ENCODE results near the gene MTMR3. TPM values are rescaled to one million over a fixed set of nuclear protein-coding genes. Genes with fewer than 3 reads are reported as not detected.

The MTMR3 gene
- total RNA-seq, 1 experiment from 2014 or later, result 27.0 TPM

GRCh38 chr22:29932136-29932535, 49.2 kb downstream of the MTMR3 start:
- Histone ChIP-seq H3K79me2 (ENCODE audit: insufficient read depth, low read length) (peaks cover 50% of the 10 kb centered on the region), H4K20me1 (ENCODE audit: insufficient read depth) (no peaks in the 10 kb centered on the region; the same call in 1 of the 2 replicates)

GRCh38 chr22:29933619-29934018, 50.6 kb downstream of the MTMR3 start:
- H3K27ac ChIP-seq (ENCODE audit: low read depth, low read length), result no peak overlapping the region
- no TSS peak for BruUV-seq (replicated peaks)
- ChIA-PET CTCF (no interaction called here), POLR2A (no interaction called here), RAD21 (ENCODE audit: low non-redundant PET in 1 of 2, low total read pairs in 2 of 2, uncharacterized antibody in 2 of 2, unreplicated experiment in 2 of 2) (no interaction called here)
- intact Hi-C loops (cut with micrococcal nuclease), result no loop called here
- no peaks in the 10 kb centered on the region for H3K36me3 ChIP-seq (ENCODE audit: control insufficient read depth in 1 of 2, insufficient read depth in 2 of 2, low read length in 2 of 2)
- no peak overlapping the region for H2AFZ ChIP-seq (ENCODE audit: low read depth, low read length, poor library complexity, severe bottlenecking)
- ATAC-seq, result no peak
- H3K4me3 ChIP-seq (replicated peaks in 1 of 2; ENCODE audit: low read depth in 1 of 2, low read length in 2 of 2), result no peak overlapping the region
- peaks cover 50% of the 10 kb centered on the region for H3K79me2 ChIP-seq (ENCODE audit: insufficient read depth, low read length)
- H3K27me3 ChIP-seq (ENCODE audit: insufficient read depth, low read length), result no peaks in the 10 kb centered on the region
- no peak overlapping the region for H3K4me2 ChIP-seq (ENCODE audit: low read length)
- no peaks in the 10 kb centered on the region for H3K4me1 ChIP-seq (ENCODE audit: control insufficient read depth in 1 of 2, insufficient read depth in 2 of 2, low read length in 2 of 2)
- H3K9me2 ChIP-seq (ENCODE audit: insufficient read depth), result no peaks in the 10 kb centered on the region
- no peaks in the 10 kb centered on the region; the same call in 1 of the 2 replicates for H4K20me1 ChIP-seq (ENCODE audit: insufficient read depth)
- H3K9ac ChIP-seq (ENCODE audit: low read length), result no peak overlapping the region
- TF ChIP-seq EZH2phosphoT487 (IDR thresholded peaks at IDR 0.05; ENCODE audit: borderline replicate concordance) (no peak), ZFX (IDR thresholded peaks at IDR 0.05) (no peak), SRF (IDR thresholded peaks at IDR 0.05; ENCODE audit: low read depth) (no peak), SIN3A (IDR thresholded peaks at IDR 0.05; ENCODE audit: low read depth) (no peak), ZNF274 (IDR thresholded peaks at IDR 0.05; ENCODE audit: low read depth, low read length) (no peak), ATF3 (IDR thresholded peaks at IDR 0.05) (no peak), POLR2AphosphoS5 (IDR thresholded peaks at IDR 0.05; ENCODE audit: low read depth, low read length) (no peak), YY1 (IDR thresholded peaks at IDR 0.05; ENCODE audit: extremely low read depth, insufficient replicate concordance, low read depth, low read length) (no peak), EGR1 (IDR thresholded peaks at IDR 0.05; ENCODE audit: low read depth) (no peak), RAD21 (IDR thresholded peaks at IDR 0.05; ENCODE audit: low read depth) (no peak), MAX (IDR thresholded peaks at IDR 0.05) (no peak), JUND (IDR thresholded peaks at IDR 0.05) (no peak), SP1 (IDR thresholded peaks at IDR 0.05; ENCODE audit: low read depth) (no peak), CTCF (IDR thresholded peaks at IDR 0.05 in 2 of 3, conservative IDR thresholded peaks at IDR 0.05 in 1 of 3; ENCODE audit: borderline replicate concordance in 1 of 3, insufficient read depth in 1 of 3, low read depth in 2 of 3, low read length in 2 of 3) (no peak)
- no peaks in the 10 kb centered on the region for H3K9me3 ChIP-seq (ENCODE audit: control insufficient read depth in 1 of 2, insufficient read depth in 1 of 2, low read depth in 1 of 2, low read length in 2 of 2)
- no peak for DNase-seq (ENCODE audit: low read depth, low spot score)

More at GRCh38 chr22:29932136-29932535, 49.2 kb downstream of the MTMR3 start:
- BruUV-seq (replicated peaks), result no TSS peak
- no peak for DNase-seq (ENCODE audit: low read depth, low spot score)
- Histone ChIP-seq H3K9me3 (ENCODE audit: control insufficient read depth in 1 of 2, insufficient read depth in 1 of 2, low read depth in 1 of 2, low read length in 2 of 2) (no peaks in the 10 kb centered on the region), H3K4me3 (replicated peaks in 1 of 2; ENCODE audit: low read depth in 1 of 2, low read length in 2 of 2) (no peak overlapping the region), H3K4me2 (ENCODE audit: low read length) (no peak overlapping the region), H2AFZ (ENCODE audit: low read depth, low read length, poor library complexity, severe bottlenecking) (no peak overlapping the region), H3K9me2 (ENCODE audit: insufficient read depth) (no peaks in the 10 kb centered on the region), H3K27ac (ENCODE audit: low read depth, low read length) (no peak overlapping the region), H3K27me3 (ENCODE audit: insufficient read depth, low read length) (no peaks in the 10 kb centered on the region), H3K4me1 (ENCODE audit: control insufficient read depth in 1 of 2, insufficient read depth in 2 of 2, low read length in 2 of 2) (no peaks in the 10 kb centered on the region), H3K36me3 (ENCODE audit: control insufficient read depth in 1 of 2, insufficient read depth in 2 of 2, low read length in 2 of 2) (no peaks in the 10 kb centered on the region), H3K9ac (ENCODE audit: low read length) (no peak overlapping the region)
- no peak for ATAC-seq
- no peak for TF ChIP-seq EGR1 (IDR thresholded peaks at IDR 0.05; ENCODE audit: low read depth)
- TF ChIP-seq SRF (IDR thresholded peaks at IDR 0.05; ENCODE audit: low read depth), result no peak
- TF ChIP-seq RAD21 (IDR thresholded peaks at IDR 0.05; ENCODE audit: low read depth), result no peak
- ChIA-PET RAD21 (ENCODE audit: low non-redundant PET in 1 of 2, low total read pairs in 2 of 2, uncharacterized antibody in 2 of 2, unreplicated experiment in 2 of 2) (no interaction called here), POLR2A (no interaction called here), CTCF (no interaction called here)
- intact Hi-C loops (cut with micrococcal nuclease), result no loop called here

Measured in HCT116 (cell line).